Duodenal mucosa (tissue), 2 donors: ENCODE data around the gene MOB3A.

ENCODE experiments used
- H3K27ac ChIP-seq: one replicate; pipeline ENCODE4 v1.7.0; 2013; ENCODE audit warnings: low read depth, low read length
- H3K27me3 ChIP-seq, 2 donors: one replicate each; pipeline ENCODE4 v1.7.0; 2013; ENCODE audit warnings: low read length in 2 of 2, control low read depth in 1 of 2; ENCODE audit not compliant: insufficient read depth in 2 of 2, control insufficient read depth in 1 of 2
- H3K36me3 ChIP-seq, 2 donors: one replicate each; pipeline ENCODE4 v1.7.0; 2013; ENCODE audit warnings: low read length in 2 of 2, control low read depth in 1 of 2; ENCODE audit not compliant: insufficient read depth in 2 of 2, control insufficient read depth in 1 of 2
- H3K4me1 ChIP-seq, 2 donors: one replicate each; pipeline ENCODE4 v1.7.0; 2013; ENCODE audit warnings: low read length in 2 of 2, control low read depth in 1 of 2; ENCODE audit not compliant: insufficient read depth in 2 of 2, control insufficient read depth in 1 of 2
- H3K4me3 ChIP-seq, 2 donors: one replicate each; pipeline ENCODE4 v1.7.0; 2013; ENCODE audit warnings: low read length in 2 of 2, low read depth in 1 of 2
- H3K9ac ChIP-seq, 2 donors: one replicate each; pipeline ENCODE4 v1.7.0; 2013; ENCODE audit warnings: low read length in 2 of 2, low read depth in 1 of 2
- H3K9me3 ChIP-seq, 2 donors: one replicate each; pipeline ENCODE4 v1.7.0; 2013; ENCODE audit warnings: low read length in 2 of 2, control low read depth in 1 of 2; ENCODE audit not compliant: control insufficient read depth in 1 of 2

MOB3A gene

GRCh38 chr19:2060884-2061494 is 35.1 kb downstream of the MOB3A start:
- peak overlapping the region; percentile 93 to 97 for H3K9ac ChIP-seq
- H3K9me3 ChIP-seq, result no peaks in the 10 kb centered on the region
- H3K27me3 ChIP-seq, result no peaks in the 10 kb centered on the region
- H3K27ac ChIP-seq, result peak overlapping the region; percentile 100
- H3K4me1 ChIP-seq, result peaks cover 43 to 49% of the 10 kb centered on the region in 2 donors
- H3K36me3 ChIP-seq, result no peaks in the 10 kb centered on the region
- H3K4me3 ChIP-seq, result peak overlapping the region; percentile 66

- peaks cover 43 to 47% of the 10 kb centered on the region in 2 donors for H3K4me1 ChIP-seq
- peak overlapping the region; percentile 93 to 97 for H3K9ac ChIP-seq
- H3K36me3 ChIP-seq, result no peaks in the 10 kb centered on the region
- H3K27me3 ChIP-seq, result no peaks in the 10 kb centered on the region
- peak overlapping the region; percentile 100 for H3K27ac ChIP-seq
- H3K9me3 ChIP-seq, result no peaks in the 10 kb centered on the region
- peak overlapping the region; percentile 54 to 66 for H3K4me3 ChIP-seq
Observed at GRCh38 chr19:2059422-2060201, 36.5 kb downstream of the MOB3A start.

GRCh38 chr19:2058570-2059421 is 37.3 kb downstream of the MOB3A start:
- Histone ChIP-seq H3K36me3 (no peaks in the 10 kb centered on the region), H3K4me3 (peak overlapping the region; percentile 54 to 66), H3K27me3 (no peaks in the 10 kb centered on the region), H3K4me1 (peaks cover 40 to 48% of the 10 kb centered on the region in 2 donors), H3K9me3 (no peaks in the 10 kb centered on the region), H3K27ac (peak overlapping the region; percentile 100), H3K9ac (peak overlapping the region; percentile 93 to 97)

GRCh38 chr19:2057484-2058469 is 38.3 kb downstream of the MOB3A start:
- Histone ChIP-seq H3K4me3 (no peak overlapping the region), H3K27me3 (no peaks in the 10 kb centered on the region), H3K27ac (no peak overlapping the region), H3K36me3 (no peaks in the 10 kb centered on the region), H3K9ac (no peak overlapping the region), H3K9me3 (no peaks in the 10 kb centered on the region), H3K4me1 (peaks cover 40 to 50% of the 10 kb centered on the region in 2 donors)

GRCh38 chr19:2056837-2057192 is 39.3 kb downstream of the MOB3A start:
- Histone ChIP-seq H3K4me1 (peaks cover 39 to 48% of the 10 kb centered on the region in 2 donors), H3K27me3 (no peaks in the 10 kb centered on the region), H3K4me3 (no peak overlapping the region), H3K27ac (peak overlapping the region; percentile 32), H3K9me3 (no peaks in the 10 kb centered on the region), H3K9ac (no peak overlapping the region), H3K36me3 (no peaks in the 10 kb centered on the region)

GRCh38 chr19:2055931-2056836 is 39.9 kb downstream of the MOB3A start:
- peak overlapping the region; percentile 29 to 45 for H3K4me3 ChIP-seq
- H3K9me3 ChIP-seq, result no peaks in the 10 kb centered on the region
- H3K36me3 ChIP-seq, result no peaks in the 10 kb centered on the region
- H3K27ac ChIP-seq, result peak overlapping the region; percentile 77
- peak overlapping the region; percentile 51 to 57 for H3K9ac ChIP-seq
- H3K27me3 ChIP-seq, result no peaks in the 10 kb centered on the region
- peaks cover 43 to 51% of the 10 kb centered on the region in 2 donors for H3K4me1 ChIP-seq

- Histone ChIP-seq H3K36me3 (no peaks in the 10 kb centered on the region), H3K9me3 (no peaks in the 10 kb centered on the region), H3K27me3 (no peaks in the 10 kb centered on the region), H3K9ac (no peak overlapping the region), H3K4me1 (peaks cover 32 to 42% of the 10 kb centered on the region in 2 donors), H3K4me3 (no peak overlapping the region), H3K27ac (no peak overlapping the region)
Observed at GRCh38 chr19:2054763-2055162, 41.4 kb downstream of the MOB3A start.

- Histone ChIP-seq H3K36me3 (peaks cover 0 to 5% of the 10 kb centered on the region in 2 donors), H3K27ac (no peak overlapping the region), H3K9me3 (no peaks in the 10 kb centered on the region), H3K9ac (no peak overlapping the region), H3K4me3 (no peak overlapping the region), H3K4me1 (peaks cover 33 to 44% of the 10 kb centered on the region in 2 donors), H3K27me3 (no peaks in the 10 kb centered on the region)
Observed at GRCh38 chr19:2053601-2054389, 42.3 kb downstream of the MOB3A start.
